CD8-positive, alpha-beta memory T cell (primary cell): ENCODE data around the gene ARL4D. TPM values are rescaled to one million over a fixed set of nuclear protein-coding genes. Genes with fewer than 3 reads are reported as not detected.

ENCODE experiments used
- CTCF ChIA-PET: fragments of 350-600 bp; sonication (Branson Sonifier 250); formaldehyde crosslinking; loops from one replicate; lab custom pipeline; 2021; ENCODE audit warnings: antibody characterized with exemption; lab: Charles Lee
- POLR2A ChIA-PET: fragments of 350-600 bp; sonication (Branson Sonifier 250); formaldehyde crosslinking; loops from one replicate; lab custom pipeline; 2021; ENCODE audit warnings: antibody characterized with exemption; lab: Charles Lee
- DNase-seq, 5 donors: peaks; one replicate each; pipeline versions ENCODE4 v3.0.0 to v3.0.0-alpha.2; 2020 to 2022; ENCODE audit warnings: mixed read lengths in 1 of 5
- H3K27ac ChIP-seq: one replicate; pipeline ENCODE4 v1.7.0; 2013; ENCODE audit warnings: low read depth, mild to moderate bottlenecking, low read length, moderate library complexity
- H3K27me3 ChIP-seq: 2 replicates; pipeline ENCODE4 v1.7.0; 2013; ENCODE audit warnings: low read length, mild to moderate bottlenecking; ENCODE audit not compliant: insufficient read depth, poor library complexity, severe bottlenecking
- H3K36me3 ChIP-seq: 2 replicates; pipeline ENCODE4 v1.7.0; 2013; ENCODE audit warnings: mild to moderate bottlenecking, low read length, moderate library complexity; ENCODE audit not compliant: insufficient read depth
- H3K4me1 ChIP-seq: 2 replicates; pipeline ENCODE4 v1.7.0; 2013; ENCODE audit warnings: mild to moderate bottlenecking, low read length, moderate library complexity; ENCODE audit not compliant: insufficient read depth
- H3K4me3 ChIP-seq: 2 replicates; pipeline ENCODE4 v1.7.0; 2013; ENCODE audit warnings: mild to moderate bottlenecking, low read length
- H3K9me3 ChIP-seq: 2 replicates; pipeline ENCODE4 v1.7.0; 2013; ENCODE audit warnings: mild to moderate bottlenecking, low read length
- H3K27ac Mint-ChIP-seq, 8 donors: one replicate each; pipeline ENCODE4 v1.8.0; 2020 to 2021; ENCODE audit warnings: mixed read lengths in 8 of 8, mild to moderate bottlenecking in 6 of 8, inconsistent platforms in 3 of 8, moderate library complexity in 3 of 8
- H3K27me3 Mint-ChIP-seq, 2 donors: one replicate each; pipeline ENCODE4 v1.8.0; 2020 to 2021; ENCODE audit warnings: mixed read lengths in 2 of 2, mild to moderate bottlenecking in 1 of 2, moderate library complexity in 1 of 2
- H3K36me3 Mint-ChIP-seq, 3 donors: one replicate each; pipeline ENCODE4 v1.8.0; 2020 to 2021; ENCODE audit warnings: mixed read lengths in 3 of 3, inconsistent platforms in 1 of 3, mild to moderate bottlenecking in 1 of 3
- H3K4me1 Mint-ChIP-seq, 3 donors: one replicate each; pipeline ENCODE4 v1.8.0; 2020 to 2021; ENCODE audit warnings: mixed read lengths in 3 of 3, inconsistent platforms in 1 of 3, mild to moderate bottlenecking in 1 of 3
- H3K4me3 Mint-ChIP-seq, 7 donors: one replicate each; pipeline ENCODE4 v1.8.0; 2020 to 2021; ENCODE audit warnings: mixed read lengths in 7 of 7, mild to moderate bottlenecking in 6 of 7, moderate library complexity in 4 of 7, inconsistent platforms in 2 of 7
- H3K9me3 Mint-ChIP-seq, 5 donors: one replicate each; pipeline ENCODE4 v1.8.0; 2020 to 2022; ENCODE audit warnings: mixed read lengths in 5 of 5, mild to moderate bottlenecking in 3 of 5, moderate library complexity in 2 of 5, inconsistent platforms in 1 of 5
- polyA plus RNA-seq: library from polyadenylated mRNA; unstranded; fragments of 300-500 nt; fragmentation: Illumina TruSeq; gene quantifications from one replicate; pipeline ENCODE4 v1.2.3, GENCODE V29; 2021
- total RNA-seq, 2 experiments: library from RNA; stranded (reverse); gene quantifications; one replicate each; pipeline ENCODE4 v1.2.3, GENCODE V29; 2021

Gene ARL4D
- total and polyA plus RNA-seq, 3 experiments from 2014 or later = 1.9 to 2.3 (median 1.9) TPM

- H3K27ac ChIP-seq = no peak overlapping the region
- H3K27me3 Mint-ChIP-seq = peaks cover 0 to 34% of the 10 kb centered on the region in 2 donors
- H3K9me3 ChIP-seq = no peaks in the 10 kb centered on the region
- no peak overlapping the region for H3K27ac Mint-ChIP-seq
- no peaks in the 10 kb centered on the region for H3K4me1 Mint-ChIP-seq
- H3K4me3 ChIP-seq = no peak overlapping the region
- H3K9me3 Mint-ChIP-seq = no peaks in the 10 kb centered on the region
- no peak overlapping the region for H3K4me3 Mint-ChIP-seq
- H3K4me1 ChIP-seq = no peaks in the 10 kb centered on the region
- POLR2A ChIA-PET = no interaction called here
- H3K27me3 ChIP-seq = no peaks in the 10 kb centered on the region
- H3K36me3 ChIP-seq = no peaks in the 10 kb centered on the region
- no peak for DNase-seq
- no peaks in the 10 kb centered on the region for H3K36me3 Mint-ChIP-seq
- CTCF ChIA-PET = no interaction called here
Observed at GRCh38 chr17:43446773-43447172, 48.0 kb downstream of the ARL4D start.

GRCh38 chr17:43448720-43449469 lies 50.1 kb downstream of the ARL4D start:
- Histone ChIP-seq H3K4me1 (no peaks in the 10 kb centered on the region), H3K9me3 (no peaks in the 10 kb centered on the region), H3K27me3 (no peaks in the 10 kb centered on the region), H3K27ac (no peak overlapping the region), H3K36me3 (no peaks in the 10 kb centered on the region), H3K4me3 (no peak overlapping the region)
- H3K27ac Mint-ChIP-seq = no peak overlapping the region
- H3K36me3 Mint-ChIP-seq = no peaks in the 10 kb centered on the region
- H3K4me1 Mint-ChIP-seq = no peaks in the 10 kb centered on the region
- ChIA-PET CTCF (no interaction called here), POLR2A (no interaction called here)
- DNase-seq = no peak
- H3K27me3 Mint-ChIP-seq = peaks cover 6 to 39% of the 10 kb centered on the region in 2 donors
- no peak overlapping the region for H3K4me3 Mint-ChIP-seq
- H3K9me3 Mint-ChIP-seq = no peaks in the 10 kb centered on the region

GRCh38 chr17:43449470-43450248 lies 50.9 kb downstream of the ARL4D start:
- no peaks in the 10 kb centered on the region for H3K36me3 Mint-ChIP-seq
- H3K27me3 Mint-ChIP-seq = peaks cover 6 to 34% of the 10 kb centered on the region in 2 donors
- Histone ChIP-seq H3K4me1 (no peaks in the 10 kb centered on the region), H3K27me3 (no peaks in the 10 kb centered on the region), H3K36me3 (no peaks in the 10 kb centered on the region), H3K4me3 (no peak overlapping the region), H3K27ac (no peak overlapping the region), H3K9me3 (no peaks in the 10 kb centered on the region)
- H3K9me3 Mint-ChIP-seq = no peaks in the 10 kb centered on the region
- no peak overlapping the region for H3K4me3 Mint-ChIP-seq
- no peak for DNase-seq
- ChIA-PET POLR2A (no interaction called here), CTCF (no interaction called here)
- no peaks in the 10 kb centered on the region for H3K4me1 Mint-ChIP-seq
- no peak overlapping the region for H3K27ac Mint-ChIP-seq

Other genes with a start within 250 kb of the ARL4D start
- gene NBR1, start 227.8 kb upstream of the ARL4D start, total RNA-seq = 10 to 100 TPM; 42.6 to 44.3 TPM
- 81.4 TPM for gene NBR1, start 227.8 kb upstream of the ARL4D start, polyA plus RNA-seq
- 10 to 100 TPM in 1 of 2 experiments, 1 to 10 TPM in 1; 8.8 to 10.2 TPM for gene TMEM106A, start 187.1 kb upstream of the ARL4D start, total RNA-seq
- gene TMEM106A, start 187.1 kb upstream of the ARL4D start, polyA plus RNA-seq = 5.3 TPM
- gene CCDC200, start 170.4 kb upstream of the ARL4D start, total RNA-seq = under 1 TPM in 1 of 2 experiments, not detected in 1; 0.33 TPM
- gene CCDC200, start 170.4 kb upstream of the ARL4D start, polyA plus RNA-seq = 0.90 TPM
- gene RNU2-1, start 165.0 kb upstream of the ARL4D start, total RNA-seq = 1,000 to 10,000 TPM; 2,936 to 3,357 TPM
- gene RNU2-1, start 165.0 kb upstream of the ARL4D start, polyA plus RNA-seq = not detected
- 10 to 100 TPM; 64.8 to 70.8 TPM for gene DHX8, start 85.0 kb downstream of the ARL4D start, total RNA-seq
- gene DHX8, start 85.0 kb downstream of the ARL4D start, polyA plus RNA-seq = 41.6 TPM
- 1 to 10 TPM; 5.3 to 6.4 TPM for gene ETV4, start 147.3 kb downstream of the ARL4D start, total RNA-seq
- gene ETV4, start 147.3 kb downstream of the ARL4D start, polyA plus RNA-seq = 0.09 TPM